Activated CD4-positive, alpha-beta T cell treated with anti-CD3 and anti-CD28 coated beads, Interleukin-2, amount 50 U/mL, for 1 hour (primary cell): ENCODE results near the gene BRAP.
"Not testable (repeated sequence)": the region's sequence is repeated elsewhere in the genome, so short reads cannot be mapped to it uniquely, and the experiment has no call there.

Experiments
- DNase-seq: peaks from one replicate; pipeline ENCODE4 v3.0.0-alpha.2; 2020

The BRAP gene

GRCh38 chr12:111606767-111607230 lies 79.0 kb downstream of the BRAP start:
- DNase-seq, result no peak

DNA sequence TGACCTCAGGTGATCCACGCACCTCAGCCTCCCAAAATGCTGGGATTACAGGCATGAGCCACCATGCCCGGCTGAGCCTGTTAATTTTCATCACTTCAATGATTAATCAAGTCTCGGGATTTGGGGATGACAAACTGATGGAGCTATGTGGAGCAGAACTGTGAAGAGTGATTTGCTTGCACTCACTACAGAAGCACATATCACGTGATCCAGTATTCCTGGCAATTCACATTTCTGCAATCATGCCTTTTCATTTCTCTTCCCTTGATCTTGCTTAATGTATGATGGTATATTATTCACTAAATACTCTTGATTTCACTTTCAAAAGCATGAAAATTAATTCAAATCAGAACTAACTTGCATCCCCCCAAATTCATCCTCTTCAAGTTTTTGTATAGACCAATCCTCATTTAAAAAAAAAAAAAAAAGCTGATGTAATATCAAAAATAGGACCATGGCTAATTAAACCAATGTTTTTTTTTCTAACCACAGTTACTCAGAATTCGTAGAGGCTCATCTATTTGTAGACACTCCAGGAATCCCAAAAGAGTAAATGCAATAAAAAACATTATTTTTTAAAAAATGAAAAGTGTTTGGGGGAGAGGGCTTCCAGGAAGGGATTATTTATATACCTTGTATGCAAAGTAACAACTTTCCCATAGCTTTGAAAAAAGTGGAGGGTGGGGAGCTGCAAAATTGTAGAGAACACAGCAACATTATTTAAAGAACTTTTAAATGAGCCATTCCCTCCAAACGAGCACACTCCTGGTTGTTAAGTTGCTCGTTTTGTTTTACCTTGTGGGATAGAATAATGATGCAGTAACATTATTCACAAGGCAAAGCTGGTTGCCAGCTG lies 79.6 kb downstream of the BRAP start:
- no peak for DNase-seq

GRCh38 chr12:111602857-111603256 lies 82.9 kb downstream of the BRAP start:
- DNase-seq, result not testable (repeated sequence)

DNA sequence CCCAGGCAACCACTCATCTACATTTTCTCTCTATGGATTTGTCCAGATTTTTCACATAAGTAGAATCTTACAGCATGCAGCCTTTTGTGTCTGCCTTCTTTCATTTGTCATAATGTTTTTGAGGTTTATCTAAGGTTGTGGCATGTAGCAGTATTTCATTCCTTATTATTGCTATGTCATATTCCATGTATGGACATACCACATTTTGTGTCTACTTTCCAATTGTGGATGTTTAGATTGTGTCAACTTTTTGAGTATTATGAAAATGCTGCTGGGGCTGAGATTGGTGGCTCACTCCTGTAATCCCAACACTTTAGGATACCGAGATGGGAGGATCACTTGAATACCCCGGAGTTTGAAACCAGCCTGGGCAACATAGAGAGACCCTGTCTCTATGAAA lies 83.4 kb downstream of the BRAP start:
- no peak for DNase-seq

- DNase-seq, result not testable (repeated sequence)
Measured at GRCh38 chr12:111600986-111601385, 84.8 kb downstream of the BRAP start.

DNA sequence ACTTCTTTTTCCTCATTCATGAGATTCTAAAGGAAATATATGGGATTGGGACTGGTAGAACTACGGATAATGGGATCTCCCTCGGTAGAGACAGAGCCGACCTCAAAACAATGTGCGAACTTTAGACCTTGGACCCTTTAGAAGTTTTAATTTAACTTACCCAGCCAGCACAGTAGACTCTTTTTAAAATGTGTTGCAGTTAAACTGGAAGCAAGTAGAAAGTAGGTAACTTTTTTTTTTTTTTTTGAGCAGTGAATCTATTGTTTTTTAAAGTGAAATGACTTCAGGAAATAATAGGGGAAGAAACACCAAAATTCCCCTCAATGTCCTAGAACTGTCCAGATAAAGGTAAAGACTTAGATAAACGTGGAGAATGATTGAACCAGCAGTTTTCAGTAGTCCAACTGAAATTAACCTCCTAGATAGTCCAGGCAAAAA lies 85.5 kb downstream of the BRAP start:
- no peak for DNase-seq

GRCh38 chr12:111599453-111600204 lies 86.1 kb downstream of the BRAP start:
- DNase-seq, result peak; percentile 77

DNA sequence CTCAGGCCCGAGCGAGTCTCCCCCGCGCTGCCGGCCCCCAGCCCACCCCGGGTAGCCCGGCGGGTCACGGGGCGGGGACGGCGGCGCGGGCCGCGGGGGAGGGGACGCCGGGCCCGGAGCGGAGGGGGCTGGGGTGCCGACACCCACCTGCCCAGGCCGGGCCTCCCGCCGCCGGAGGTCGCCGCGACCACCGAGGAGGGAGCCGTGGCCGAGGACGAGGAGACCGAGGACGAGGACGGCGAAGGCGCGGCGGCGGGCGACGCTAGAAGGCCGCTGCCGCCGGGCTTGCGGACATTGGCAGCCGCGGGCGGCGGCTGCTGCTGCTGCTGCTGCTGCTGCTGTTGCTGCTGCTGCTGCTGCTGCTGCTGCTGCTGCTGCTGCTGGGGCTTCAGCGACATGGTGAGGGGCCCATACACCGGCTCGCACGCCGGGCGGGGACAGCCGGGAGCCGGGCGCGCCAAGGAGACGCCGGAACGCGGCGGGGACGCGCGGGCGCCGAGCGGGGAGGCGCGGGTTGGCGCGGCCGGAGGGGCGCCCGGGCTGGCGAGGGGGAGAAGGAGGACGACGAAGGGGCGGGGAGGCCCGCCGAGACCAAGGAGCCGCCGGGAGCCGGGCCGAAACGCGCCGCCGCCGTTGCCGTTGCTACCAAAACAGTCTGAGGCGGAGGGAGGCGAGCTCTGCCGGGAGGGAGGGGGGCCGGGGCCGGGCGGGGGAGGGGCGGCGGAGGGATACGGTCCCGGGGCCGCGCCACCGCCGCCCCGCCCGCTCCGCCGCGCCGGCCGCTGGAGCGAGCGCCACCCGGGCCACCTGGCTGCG lies 86.9 kb downstream of the BRAP start, which contains the start of gene ATXN2:
Gene ATXN2, minus strand, starts transcription at position 679 of the 816 bp plus-strand sequence. Its CDS starts 281 bp downstream, at position 398.
- DNase-seq, result peak; percentile 64

GRCh38 chr12:111597831-111598636 lies 87.7 kb downstream of the BRAP start:
- DNase-seq, result peak; percentile 5

- peak; percentile 12 for DNase-seq
Measured at GRCh38 chr12:111596985-111597830, 88.5 kb downstream of the BRAP start.

DNA sequence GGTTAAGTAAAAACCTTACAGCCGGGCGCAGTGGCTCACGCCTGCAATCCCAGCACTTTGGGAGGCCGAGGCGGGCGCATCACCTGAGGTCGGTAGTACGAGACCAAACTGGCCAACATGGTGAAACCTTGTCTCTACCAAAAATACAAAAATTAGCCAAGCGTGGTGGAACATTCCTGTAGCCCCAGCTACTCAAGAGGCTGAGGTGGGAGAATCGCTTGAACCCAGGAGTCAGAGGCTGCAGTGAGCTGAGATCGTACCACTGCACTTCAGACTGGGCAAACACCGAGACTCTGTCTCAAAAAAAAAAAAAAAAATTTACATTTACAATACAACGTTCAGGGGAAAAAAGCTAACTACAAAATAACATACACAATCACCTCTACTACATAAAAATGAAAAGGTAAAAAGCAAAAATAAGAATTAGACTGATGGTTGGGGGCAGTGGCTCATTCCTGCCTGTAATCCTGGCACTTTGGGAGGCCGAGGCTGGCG lies 90.4 kb downstream of the BRAP start:
- not testable (repeated sequence) for DNase-seq
